GM12878 (cell line): ENCODE data around the gene COL26A1. TPM values are rescaled to one million over a fixed set of nuclear protein-coding genes. Genes with fewer than 3 reads are reported as not detected.

ENCODE experiments used
- ATAC-seq: fragments of 200-7000 bp; cut with Tn5 transposase; 3 replicates; pipeline ENCODE4 v1.9.1; 2020; ENCODE audit warnings: mild to moderate bottlenecking, moderate library complexity
- BruUV-seq: library from RNA; stranded (reverse); fragments of 400-500 nt; replicated peaks from 2 replicates; lab custom pipeline; 2021; lab: Mats Ljungman, UMichigan
- CTCF ChIA-PET: fragments of 300-600 bp; sonication (Branson Sonifier 250); formaldehyde crosslinking; extraction: SDS; loops from one replicate; lab custom pipeline; 2021; ENCODE audit warnings: inconsistent platforms; lab: Yijun Ruan, JAX
- POLR2A ChIA-PET: fragments of 350-600 bp; formaldehyde crosslinking; extraction: SDS; loops from one replicate; lab custom pipeline; 2021; ENCODE audit warnings: inconsistent platforms; lab: Charles Lee
- RAD21 ChIA-PET: fragments of 300-600 bp; sonication (Branson Sonifier 250); formaldehyde crosslinking; loops from one replicate; lab custom pipeline; 2023; ENCODE audit warnings: antibody characterized with exemption; ENCODE audit not compliant: unreplicated experiment; lab: Charles Lee
- SMC1A ChIA-PET: fragments of 300-600 bp; sonication (Branson Sonifier 250); formaldehyde crosslinking; loops from one replicate; lab custom pipeline; 2023; ENCODE audit not compliant: unreplicated experiment, uncharacterized antibody; lab: Charles Lee
- DNase-seq: peaks from one replicate; pipeline ENCODE4 v3.0.0-alpha.2; 2011; ENCODE audit warnings: low read depth, low spot score
- FAIRE-seq: peaks from 3 replicates; lab custom pipeline; 2011; peaks lifted over from hg19 to GRCh38; lab: Jason Lieb, UNC
- H2AFZ ChIP-seq: 2 replicates; pipeline ENCODE4 v1.6.0; 2011; ENCODE audit warnings: low read depth, low read length, control low read depth; ENCODE audit not compliant: control insufficient read depth
- H3K27ac ChIP-seq: 2 replicates; pipeline ENCODE4 v1.5.1; 2011; ENCODE audit warnings: control low read depth; ENCODE audit not compliant: control insufficient read depth, insufficient read depth
- H3K27me3 ChIP-seq, 2 experiments: replicated peaks in 1 of 2; 2 replicates each; pipeline versions ENCODE4 v1.6.0 to v1.6.1; 2011; ENCODE audit warnings: low read length in 1 of 2; ENCODE audit not compliant: control insufficient read depth in 2 of 2, insufficient read depth in 2 of 2
- H3K36me3 ChIP-seq, 2 experiments: 2 replicates each; pipeline ENCODE4 v1.5.1; 2011; ENCODE audit warnings: low read length in 1 of 2; ENCODE audit not compliant: control insufficient read depth in 2 of 2, insufficient read depth in 2 of 2
- H3K4me1 ChIP-seq: 2 replicates; pipeline ENCODE4 v1.6.1; 2011; ENCODE audit warnings: mild to moderate bottlenecking, low read length, moderate library complexity, mixed read lengths; ENCODE audit not compliant: control insufficient read depth, insufficient read depth
- H3K4me2 ChIP-seq: 2 replicates; pipeline ENCODE4 v1.6.0; 2011; ENCODE audit warnings: control low read depth; ENCODE audit not compliant: control insufficient read depth, insufficient read depth
- H3K4me3 ChIP-seq: fragments of 200-600 bp; sonication (generic); 2 replicates; pipeline ENCODE4 v1.5.1; 2016
- H3K79me2 ChIP-seq: 2 replicates; pipeline ENCODE4 v1.6.0; 2011; ENCODE audit warnings: low read length; ENCODE audit not compliant: control insufficient read depth, insufficient read depth
- H3K9ac ChIP-seq: 2 replicates; pipeline ENCODE4 v1.8.0; 2011; ENCODE audit warnings: low read length, control low read depth, mixed read lengths; ENCODE audit not compliant: control insufficient read depth, insufficient read depth
- H3K9me3 ChIP-seq: replicated peaks from 3 replicates; pipeline ENCODE4 v1.5.1; 2011; ENCODE audit warnings: mild to moderate bottlenecking, low read length; ENCODE audit not compliant: control insufficient read depth, insufficient read depth
- H4K20me1 ChIP-seq: 2 replicates; pipeline ENCODE4 v1.6.0; 2011; ENCODE audit not compliant: control insufficient read depth, insufficient read depth
- ATF2 ChIP-seq: IDR thresholded peaks from 2 replicates; pipeline ENCODE4 v1.6.1; 2012; ENCODE audit warnings: low read length, inconsistent platforms
- CBX5 ChIP-seq: sonication (generic); IDR thresholded peaks from 2 replicates; pipeline ENCODE4 v1.6.1; 2016; ENCODE audit warnings: low read depth, moderate library complexity, mild to moderate bottlenecking, inconsistent platforms
- EGR1 ChIP-seq, 2 experiments: IDR thresholded peaks; 1 replicate in 1 of 2; 2 replicates in 1 of 2; pipeline ENCODE4 v1.6.1; 2011 to 2012; ENCODE audit warnings: low read depth in 2 of 2, low read length in 2 of 2, borderline replicate concordance in 1 of 2, mild to moderate bottlenecking in 1 of 2, moderate library complexity in 1 of 2
- HSF1 ChIP-seq: fragments of 150-350 bp; IDR thresholded peaks from 2 replicates; pipeline ENCODE4 v1.6.1; 2014; ENCODE audit warnings: mild to moderate bottlenecking, low read depth, low read length
- JUNB ChIP-seq: IDR thresholded peaks from 2 replicates; pipeline ENCODE4 v1.6.1; 2016; ENCODE audit warnings: antibody characterized with exemption, mild to moderate bottlenecking
- RCOR1 ChIP-seq: conservative IDR thresholded peaks from 2 replicates; pipeline ENCODE4 v1.6.1; 2012; ENCODE audit warnings: low read depth, low read length, improper control_type of control experiment
- RUNX3 ChIP-seq: IDR thresholded peaks from 2 replicates; pipeline ENCODE4 v1.6.1; 2012; ENCODE audit warnings: low read length, inconsistent platforms
- SIN3A ChIP-seq: IDR thresholded peaks from 2 replicates; pipeline ENCODE4 v1.6.1; 2012; ENCODE audit warnings: low read depth, low read length, improper control_type of control experiment
- USF2 ChIP-seq: IDR thresholded peaks from 2 replicates; pipeline ENCODE4 v1.6.1; 2011; ENCODE audit warnings: low read depth, low read length, improper control_type of control experiment, borderline replicate concordance
- ZNF207 ChIP-seq: fragments of 450-650 bp; IDR thresholded peaks from 2 replicates; pipeline ENCODE4 v1.6.1; 2014; ENCODE audit warnings: antibody characterized with exemption, mild to moderate bottlenecking, borderline replicate concordance
- WGBS: methylation state at CpG from one replicate; pipeline ENCODE4 v1.1.6; 2016; ENCODE audit warnings: low lambda C conversion rate; ENCODE audit not compliant: insufficient replicate concordance, insufficient coverage; ENCODE audit errors: missing lambda C conversion rate; 5-methylcytosine and 5-hydroxymethylcytosine counted together
- in situ Hi-C: fragments of 300-500 bp; cut with MboI; formaldehyde crosslinking; loops from 9 replicates; pipeline ENCODE4 v1.14.3; 2018; ENCODE audit warnings: mixed read lengths
- intact Hi-C: fragments of 100-400 bp; cut with micrococcal nuclease; formaldehyde crosslinking; loops from one replicate; pipeline ENCODE4 v1.14.2; 2022; ENCODE audit not compliant: unreplicated experiment
- polyA plus RNA-seq, 11 experiments: library from polyadenylated mRNA; depleted of rRNA in 4 of 11; unstranded in 6 of 11; stranded (reverse) in 5 of 11; fragments of >200 nt; fragmentation: Nextera tagmentation in 4 of 11; fragmentation: Illumina TruSeq in 1 of 11; extraction: Ambion mirVana in 4 of 11; extraction: Trizol in 1 of 11; gene quantifications; 1 replicate in 1 of 11; 2 replicates in 10 of 11; pipeline versions ENCODE4 v1.2.1 to v1.2.3, GENCODE V29; 2011 to 2016; ENCODE audit warnings: inconsistent platforms in 2 of 11, missing spikeins in 2 of 11, low read depth in 1 of 11
- total RNA-seq, 4 experiments: library from RNA; depleted of rRNA in 3 of 4; stranded (reverse); fragments of >200 nt in 3 of 4; fragmentation: Illumina TruSeq in 1 of 4; extraction: Trizol in 1 of 4; gene quantifications; 2 replicates each; pipeline versions ENCODE4 v1.2.1 to v1.2.3, GENCODE V29; 2013 to 2021
- TF ChIP-seq, protein P1 (sequence below): IDR thresholded peaks from 2 replicates; pipeline ENCODE4 v1.6.1; 2012; ENCODE audit warnings: improper control_type of control experiment, low read depth, low read length; ENCODE audit not compliant: insufficient replicate concordance
- TF ChIP-seq, protein P2 (sequence below): fragments of 150-350 bp; IDR thresholded peaks from 2 replicates; pipeline ENCODE4 v1.6.1; 2016; ENCODE audit warnings: low read depth, low read length

The COL26A1 gene
- total and polyA plus RNA-seq, 10 of the 15 experiments (the other 5 are each of a cell fraction or from before 2014, with no cell fraction given) = 0.08 TPM; not detected in 9

DNA sequence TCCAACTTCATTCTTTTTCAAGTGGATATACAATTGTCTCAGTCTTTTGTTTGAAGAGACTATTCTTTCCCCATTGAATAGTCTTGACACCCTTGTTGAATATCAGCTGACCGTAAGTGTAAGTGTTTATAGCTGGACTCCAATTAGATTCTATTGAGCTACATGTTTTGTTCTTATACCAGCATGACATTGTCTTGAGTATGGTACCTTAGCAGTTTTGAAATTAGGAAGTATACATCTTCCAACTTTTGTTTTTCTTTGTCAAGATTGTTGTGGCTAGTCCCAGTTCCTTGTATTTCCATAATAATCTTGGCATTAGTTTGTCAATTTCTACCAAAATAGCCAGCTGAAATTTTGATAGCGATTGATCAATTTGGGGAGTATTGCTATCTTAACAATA is 209.5 kb downstream of the COL26A1 start:
- FAIRE-seq = no peak
- TF ChIP-seq, protein P1, sequence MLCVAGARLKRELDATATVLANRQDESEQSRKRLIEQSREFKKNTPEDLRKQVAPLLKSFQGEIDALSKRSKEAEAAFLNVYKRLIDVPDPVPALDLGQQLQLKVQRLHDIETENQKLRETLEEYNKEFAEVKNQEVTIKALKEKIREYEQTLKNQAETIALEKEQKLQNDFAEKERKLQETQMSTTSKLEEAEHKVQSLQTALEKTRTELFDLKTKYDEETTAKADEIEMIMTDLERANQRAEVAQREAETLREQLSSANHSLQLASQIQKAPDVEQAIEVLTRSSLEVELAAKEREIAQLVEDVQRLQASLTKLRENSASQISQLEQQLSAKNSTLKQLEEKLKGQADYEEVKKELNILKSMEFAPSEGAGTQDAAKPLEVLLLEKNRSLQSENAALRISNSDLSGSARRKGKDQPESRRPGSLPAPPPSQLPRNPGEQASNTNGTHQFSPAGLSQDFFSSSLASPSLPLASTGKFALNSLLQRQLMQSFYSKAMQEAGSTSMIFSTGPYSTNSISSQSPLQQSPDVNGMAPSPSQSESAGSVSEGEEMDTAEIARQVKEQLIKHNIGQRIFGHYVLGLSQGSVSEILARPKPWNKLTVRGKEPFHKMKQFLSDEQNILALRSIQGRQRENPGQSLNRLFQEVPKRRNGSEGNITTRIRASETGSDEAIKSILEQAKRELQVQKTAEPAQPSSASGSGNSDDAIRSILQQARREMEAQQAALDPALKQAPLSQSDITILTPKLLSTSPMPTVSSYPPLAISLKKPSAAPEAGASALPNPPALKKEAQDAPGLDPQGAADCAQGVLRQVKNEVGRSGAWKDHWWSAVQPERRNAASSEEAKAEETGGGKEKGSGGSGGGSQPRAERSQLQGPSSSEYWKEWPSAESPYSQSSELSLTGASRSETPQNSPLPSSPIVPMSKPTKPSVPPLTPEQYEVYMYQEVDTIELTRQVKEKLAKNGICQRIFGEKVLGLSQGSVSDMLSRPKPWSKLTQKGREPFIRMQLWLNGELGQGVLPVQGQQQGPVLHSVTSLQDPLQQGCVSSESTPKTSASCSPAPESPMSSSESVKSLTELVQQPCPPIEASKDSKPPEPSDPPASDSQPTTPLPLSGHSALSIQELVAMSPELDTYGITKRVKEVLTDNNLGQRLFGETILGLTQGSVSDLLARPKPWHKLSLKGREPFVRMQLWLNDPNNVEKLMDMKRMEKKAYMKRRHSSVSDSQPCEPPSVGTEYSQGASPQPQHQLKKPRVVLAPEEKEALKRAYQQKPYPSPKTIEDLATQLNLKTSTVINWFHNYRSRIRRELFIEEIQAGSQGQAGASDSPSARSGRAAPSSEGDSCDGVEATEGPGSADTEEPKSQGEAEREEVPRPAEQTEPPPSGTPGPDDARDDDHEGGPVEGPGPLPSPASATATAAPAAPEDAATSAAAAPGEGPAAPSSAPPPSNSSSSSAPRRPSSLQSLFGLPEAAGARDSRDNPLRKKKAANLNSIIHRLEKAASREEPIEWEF = no peak
- TF ChIP-seq CBX5 (no peak), JUNB (no peak), HSF1 (no peak), EGR1 (IDR thresholded peaks at IDR 0.05; ENCODE audit: borderline replicate concordance in 1 of 2, low read depth in 2 of 2, low read length in 2 of 2) (no peak), ATF2 (no peak), RCOR1 (no peak), SIN3A (no peak), ZNF207 (no peak), USF2 (no peak), RUNX3 (no peak)
- TF ChIP-seq, protein P2, sequence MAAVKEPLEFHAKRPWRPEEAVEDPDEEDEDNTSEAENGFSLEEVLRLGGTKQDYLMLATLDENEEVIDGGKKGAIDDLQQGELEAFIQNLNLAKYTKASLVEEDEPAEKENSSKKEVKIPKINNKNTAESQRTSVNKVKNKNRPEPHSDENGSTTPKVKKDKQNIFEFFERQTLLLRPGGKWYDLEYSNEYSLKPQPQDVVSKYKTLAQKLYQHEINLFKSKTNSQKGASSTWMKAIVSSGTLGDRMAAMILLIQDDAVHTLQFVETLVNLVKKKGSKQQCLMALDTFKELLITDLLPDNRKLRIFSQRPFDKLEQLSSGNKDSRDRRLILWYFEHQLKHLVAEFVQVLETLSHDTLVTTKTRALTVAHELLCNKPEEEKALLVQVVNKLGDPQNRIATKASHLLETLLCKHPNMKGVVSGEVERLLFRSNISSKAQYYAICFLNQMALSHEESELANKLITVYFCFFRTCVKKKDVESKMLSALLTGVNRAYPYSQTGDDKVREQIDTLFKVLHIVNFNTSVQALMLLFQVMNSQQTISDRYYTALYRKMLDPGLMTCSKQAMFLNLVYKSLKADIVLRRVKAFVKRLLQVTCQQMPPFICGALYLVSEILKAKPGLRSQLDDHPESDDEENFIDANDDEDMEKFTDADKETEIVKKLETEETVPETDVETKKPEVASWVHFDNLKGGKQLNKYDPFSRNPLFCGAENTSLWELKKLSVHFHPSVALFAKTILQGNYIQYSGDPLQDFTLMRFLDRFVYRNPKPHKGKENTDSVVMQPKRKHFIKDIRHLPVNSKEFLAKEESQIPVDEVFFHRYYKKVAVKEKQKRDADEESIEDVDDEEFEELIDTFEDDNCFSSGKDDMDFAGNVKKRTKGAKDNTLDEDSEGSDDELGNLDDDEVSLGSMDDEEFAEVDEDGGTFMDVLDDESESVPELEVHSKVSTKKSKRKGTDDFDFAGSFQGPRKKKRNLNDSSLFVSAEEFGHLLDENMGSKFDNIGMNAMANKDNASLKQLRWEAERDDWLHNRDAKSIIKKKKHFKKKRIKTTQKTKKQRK = no peak

More for the DNA sequence above, 209.5 kb downstream of the COL26A1 start:
- H3K79me2 ChIP-seq = no peaks in the 10 kb centered on the region
- no peak overlapping the region for H3K9ac ChIP-seq
- no peaks in the 10 kb centered on the region for H3K4me1 ChIP-seq
- no peak overlapping the region for H3K4me3 ChIP-seq
- intact Hi-C loops = no loop called here
- ChIA-PET CTCF (interaction anchor here (0.9 kb wide), 1 partner anchor 29 kb away, joined by 3 read pairs; no protein-coding TSS in a partner anchor), RAD21 (no interaction called here), POLR2A (no interaction called here), SMC1A (no interaction called here)
- no peaks in the 10 kb centered on the region; a peak in 1 of 4 replicates for H3K27me3 ChIP-seq
- H3K9me3 ChIP-seq = no peaks in the 10 kb centered on the region; the same call in 1 of the 3 replicates
- H4K20me1 ChIP-seq = no peaks in the 10 kb centered on the region
- DNase-seq (no peak), ATAC-seq (no peak)
- in situ Hi-C loops = no loop called here
- no peaks in the 10 kb centered on the region for H3K36me3 ChIP-seq
- no TSS peak for BruUV-seq
- no peak overlapping the region for H2AFZ ChIP-seq
- H3K4me2 ChIP-seq = no peak overlapping the region
- 73% methylated on average over 2 of the region's 2 CpGs for WGBS
- H3K27ac ChIP-seq = no peak overlapping the region
